GM19468 (cell line): ENCODE measurements around the gene MFF.
"Not testable (repeated sequence)": the region's sequence is repeated elsewhere in the genome, so short reads cannot be mapped to it uniquely, and the experiment has no call there.

Experiments
- ATAC-seq: cut with Tn5 transposase; IDR thresholded peaks from one replicate; pipeline ENCODE4 v1.9.1; 2021; ENCODE audit warnings: mild to moderate bottlenecking, moderate library complexity, moderate number of reproducible peaks; ENCODE audit not compliant: unreplicated experiment; ENCODE audit errors: extremely low read depth

MFF gene

GRCh38 chr2:227326783-227327182 lies 1.7 kb downstream of the MFF start:
- ATAC-seq = no peak

DNA sequence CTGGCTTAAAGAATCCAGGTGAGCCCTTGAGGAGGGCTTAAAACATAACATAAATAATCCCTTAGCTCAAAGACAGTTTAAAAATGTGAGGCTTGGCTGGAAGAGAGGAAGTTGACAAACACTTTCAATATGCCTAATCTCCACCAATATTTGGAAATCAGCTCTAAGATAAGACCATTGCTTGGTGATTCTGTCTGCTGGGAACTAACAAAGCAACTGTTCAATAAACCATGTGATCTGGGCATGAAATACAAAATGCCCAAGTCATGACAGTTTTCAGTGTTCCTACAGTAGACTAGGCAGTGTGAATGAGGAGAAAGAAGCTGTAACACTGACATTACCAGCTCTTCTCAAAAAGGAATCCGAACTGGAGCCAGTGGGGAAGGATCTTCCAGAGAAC lies 10.7 kb downstream of the MFF start:
- ATAC-seq = no peak

DNA sequence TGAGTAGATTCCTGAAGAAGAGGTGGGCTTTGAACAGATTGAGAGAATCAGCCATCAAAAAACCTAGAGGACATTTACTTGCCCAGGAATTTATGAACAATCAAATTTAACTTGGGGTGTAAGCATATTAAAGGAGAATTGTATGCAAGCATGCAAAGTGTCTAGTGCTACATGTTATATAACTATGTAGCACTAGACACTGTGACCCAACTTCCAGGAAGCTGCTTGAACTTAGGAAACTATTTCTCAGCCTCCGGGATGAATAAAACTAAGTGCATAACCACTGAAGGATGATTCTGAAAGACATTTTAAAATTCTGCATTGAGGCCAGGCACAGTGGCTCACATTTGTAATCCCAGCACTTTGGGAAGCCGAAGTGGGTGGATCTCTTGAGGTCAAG lies 12.4 kb downstream of the MFF start:
- no peak for ATAC-seq

DNA sequence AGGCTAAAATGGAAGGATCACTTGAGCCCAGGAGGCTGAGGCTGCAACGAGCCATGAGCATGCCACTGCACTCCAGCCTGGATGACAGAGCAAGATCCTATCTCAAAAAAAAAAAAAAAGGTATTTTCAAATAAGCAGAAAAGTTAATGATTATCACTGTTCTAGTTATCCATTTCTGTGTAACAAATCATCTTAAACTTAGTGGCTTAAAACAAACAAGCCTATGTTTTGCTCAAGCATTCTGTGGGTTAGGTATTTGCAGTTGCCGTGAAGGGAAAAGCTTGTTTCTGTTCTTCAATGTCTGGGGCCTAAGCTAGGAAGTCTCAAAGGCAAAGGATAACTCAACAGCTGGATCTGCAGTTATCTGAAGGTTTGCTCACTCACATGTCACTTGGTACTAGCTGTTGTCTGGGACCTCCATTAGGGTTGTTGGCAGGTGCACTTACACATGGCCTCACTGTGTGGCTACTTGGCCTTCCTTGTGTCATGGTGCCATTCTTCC lies 14.1 kb downstream of the MFF start:
- ATAC-seq = no peak

DNA sequence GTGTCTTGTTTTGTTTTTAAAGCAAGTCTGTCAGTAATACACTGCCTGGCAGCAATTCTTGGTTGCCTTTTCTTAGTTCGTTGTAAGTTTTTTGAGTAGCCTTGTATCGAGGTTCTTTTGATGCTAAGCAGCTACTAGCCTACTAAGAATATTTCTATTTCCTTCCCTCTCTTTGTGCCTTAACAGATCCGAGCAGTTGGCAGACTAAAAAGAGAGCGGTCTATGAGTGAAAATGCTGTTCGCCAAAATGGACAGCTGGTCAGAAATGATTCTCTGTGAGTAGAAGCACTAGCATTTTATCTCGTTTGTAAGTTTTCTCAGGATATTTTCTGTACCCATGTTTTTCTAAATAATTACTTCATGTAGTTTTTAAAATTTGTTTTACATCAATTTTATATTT lies 15.1 kb downstream of the MFF start:
- ATAC-seq = no peak

DNA sequence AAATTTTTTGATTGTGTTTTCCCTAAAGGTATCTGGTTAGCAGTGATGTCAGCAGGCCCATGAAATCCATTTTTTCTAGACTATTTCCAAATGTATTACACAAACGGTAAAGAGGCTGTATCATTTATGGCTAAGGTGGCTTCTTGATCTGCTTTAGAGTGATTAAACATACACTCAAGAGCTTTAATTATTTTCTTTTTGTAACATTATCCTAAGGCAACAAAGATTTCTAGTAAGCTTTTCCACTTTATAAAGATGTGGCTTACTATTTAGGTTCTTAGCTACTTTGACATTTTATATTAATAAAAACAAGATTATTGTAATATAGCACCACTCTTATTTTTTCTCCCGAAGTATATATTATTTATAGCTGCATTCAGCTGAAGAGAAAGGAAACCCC lies 16.5 kb downstream of the MFF start:
- ATAC-seq = no peak

- no peak for ATAC-seq
These were observed 19.2 kb downstream of the MFF start for GRCh38 chr2:227344231-227344630.

- no peak for ATAC-seq
These were observed 22.1 kb downstream of the MFF start for GRCh38 chr2:227347117-227347516.

GRCh38 chr2:227348324-227348723 lies 23.3 kb downstream of the MFF start:
- no peak for ATAC-seq

- no peak for ATAC-seq
These were observed 25.1 kb downstream of the MFF start for GRCh38 chr2:227349989-227350612.

GRCh38 chr2:227351639-227352038 lies 26.6 kb downstream of the MFF start:
- ATAC-seq = no peak

DNA sequence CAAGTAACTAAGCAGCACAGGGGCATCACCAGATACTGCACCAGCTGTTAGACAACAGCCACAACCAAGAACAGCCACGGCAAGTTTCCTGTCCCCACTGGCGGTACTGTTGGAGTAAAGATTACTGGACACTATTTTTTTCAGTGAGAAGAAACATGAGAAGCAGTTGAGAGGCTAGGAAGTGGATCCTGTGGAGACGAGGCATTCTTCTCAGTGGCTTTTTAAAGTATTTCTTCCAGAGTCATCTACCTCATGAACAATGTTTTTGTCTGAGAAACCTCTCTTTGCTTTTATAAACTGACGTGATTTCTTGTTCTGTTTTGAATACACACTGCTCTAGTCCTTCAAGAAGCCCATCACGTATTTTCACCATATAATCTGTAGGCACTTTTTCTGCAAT lies 35.3 kb downstream of the MFF start:
- no peak for ATAC-seq

DNA sequence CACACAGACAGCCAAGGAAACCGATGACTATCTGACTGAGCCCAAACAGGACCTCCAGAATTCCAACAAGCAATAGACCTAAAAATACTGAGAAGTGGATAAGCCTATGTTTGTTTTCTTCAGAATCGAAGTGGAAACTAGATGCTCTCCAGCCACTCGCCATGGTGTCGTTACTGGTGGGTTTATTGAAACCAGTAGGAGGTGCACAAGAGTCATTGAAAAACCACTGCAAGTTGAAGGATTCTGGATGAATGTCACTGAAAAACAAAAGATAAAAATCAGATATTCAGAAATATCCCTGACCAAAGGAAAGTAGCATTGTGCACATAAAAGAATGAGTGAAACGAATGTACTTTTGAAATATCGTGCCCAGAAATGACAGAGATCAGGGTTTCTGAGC lies 38.7 kb downstream of the MFF start:
- no peak for ATAC-seq

DNA sequence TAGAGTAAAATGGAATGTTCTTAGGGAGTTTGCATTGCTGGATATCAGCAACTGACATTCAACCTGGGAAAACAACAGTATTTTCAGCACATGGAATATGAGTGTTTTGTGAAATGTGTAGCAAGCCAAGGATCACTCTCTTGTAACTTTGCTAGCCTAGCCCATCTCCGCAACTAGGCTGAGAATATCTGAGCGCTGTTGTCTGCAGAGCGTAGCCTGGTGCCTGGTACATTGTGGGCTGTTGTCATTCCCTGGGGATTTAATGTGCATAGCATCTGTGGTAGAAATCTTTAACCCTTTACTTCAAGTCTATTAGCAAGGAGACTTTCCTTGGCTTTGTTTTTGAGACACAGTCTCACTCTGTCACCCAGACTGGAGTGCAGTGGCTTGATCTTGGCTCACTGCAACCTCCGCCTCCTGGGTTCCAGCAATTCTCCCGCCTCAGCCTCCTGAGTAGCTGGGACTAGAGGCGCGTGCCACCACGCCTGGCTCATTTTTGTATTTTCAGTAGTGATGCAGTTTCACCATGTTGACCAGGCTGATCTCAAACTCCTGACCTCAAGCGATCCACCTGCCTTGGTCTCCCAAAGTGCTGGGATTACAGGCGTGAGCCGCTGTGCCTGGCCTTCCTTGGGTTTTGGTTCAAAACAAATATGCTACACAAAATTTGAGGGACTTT lies 39.7 kb downstream of the MFF start:
- not testable (repeated sequence) for ATAC-seq

DNA sequence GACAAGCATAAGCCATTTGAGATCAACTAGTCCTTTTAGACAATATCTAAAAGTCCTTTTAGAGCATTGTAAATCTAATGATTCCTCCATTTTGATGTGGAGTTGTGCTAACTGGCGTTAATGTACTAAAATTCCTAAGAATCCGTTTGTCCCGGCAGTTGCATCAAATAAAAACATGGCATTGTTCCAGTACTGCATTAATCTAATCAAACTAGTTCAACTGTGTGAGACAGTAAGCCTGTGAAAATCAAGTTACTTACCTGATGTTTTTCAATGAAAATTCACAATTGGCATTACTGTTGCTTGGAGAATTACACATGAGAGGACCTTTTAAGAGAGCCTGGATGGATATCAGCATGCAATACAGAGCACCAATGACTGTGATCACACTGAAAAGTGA lies 40.8 kb downstream of the MFF start:
- no peak for ATAC-seq

- no peak for ATAC-seq
These were observed 41.8 kb downstream of the MFF start for GRCh38 chr2:227366769-227367426.

DNA sequence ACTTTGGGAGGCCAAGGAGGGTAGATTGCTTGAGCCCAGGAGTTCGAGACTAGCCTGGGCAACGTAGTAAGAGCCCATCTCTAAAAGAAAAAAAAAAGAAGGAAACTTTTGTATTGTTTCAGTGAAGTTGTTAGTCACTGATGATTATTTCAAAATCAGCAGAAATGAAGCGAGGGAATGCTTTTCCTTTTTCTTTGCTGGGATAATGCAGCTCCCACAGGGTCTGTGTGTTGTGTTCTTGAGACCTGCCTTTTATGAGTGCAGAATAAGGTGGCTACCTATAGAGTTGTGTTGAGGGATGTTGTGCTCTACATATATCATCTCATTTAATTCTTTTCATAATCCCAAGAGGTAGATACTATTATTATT lies 42.4 kb downstream of the MFF start:
- ATAC-seq = no peak

DNA sequence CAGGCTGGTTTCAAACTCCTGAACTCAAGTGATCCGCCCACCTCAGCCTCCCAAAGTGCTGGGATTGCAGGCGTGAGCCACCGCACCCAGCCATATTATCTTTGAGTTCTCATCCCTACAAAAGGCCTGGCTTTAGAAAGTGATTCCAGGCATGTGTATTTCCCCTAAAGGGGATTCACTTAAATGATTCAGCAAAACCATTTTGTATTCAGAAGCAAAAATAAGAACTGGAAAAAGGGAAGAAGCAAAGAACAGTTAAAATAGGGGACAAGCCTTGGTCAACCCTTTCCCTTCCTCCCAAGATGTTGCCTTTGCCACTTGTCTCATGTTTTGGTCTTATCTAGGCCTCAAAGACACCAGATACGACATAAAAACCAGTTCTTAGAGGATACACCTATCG lies 43.5 kb downstream of the MFF start:
- no peak for ATAC-seq

GRCh38 chr2:227370092-227370491 lies 45.0 kb downstream of the MFF start:
- no peak for ATAC-seq

DNA sequence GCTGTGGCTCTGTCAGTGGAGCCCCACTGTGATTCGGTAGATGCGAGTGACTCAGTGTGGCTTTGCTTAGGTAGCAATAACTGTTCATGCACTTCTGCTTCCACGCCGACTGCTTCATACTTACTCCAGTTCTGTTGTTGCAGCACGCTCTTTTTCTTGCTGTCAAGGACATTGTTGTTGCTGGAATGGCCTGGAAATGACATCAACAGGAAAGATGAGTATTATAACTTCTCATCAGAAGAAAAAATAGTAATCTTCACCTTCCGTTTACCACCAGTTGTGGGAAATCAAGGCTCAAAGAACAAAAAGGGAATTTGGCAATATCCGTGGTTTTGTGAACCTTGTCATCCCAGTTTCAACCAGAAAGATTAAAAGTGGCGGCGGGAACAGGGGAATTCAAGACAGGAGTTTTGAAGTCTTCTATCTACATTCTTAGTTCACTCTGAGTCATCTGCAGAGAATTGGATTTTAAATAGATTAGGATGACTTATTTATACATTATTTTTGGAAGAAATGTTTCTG lies 45.8 kb downstream of the MFF start:
- ATAC-seq = no peak

- no peak for ATAC-seq
These were observed 48.3 kb downstream of the MFF start for GRCh38 chr2:227373389-227373788.
